Activated T-cell treated with anti-CD3 and anti-CD28 coated beads, Interleukin-2, amount 50 U/mL, for 4 hours (primary cell): Measurements from ENCODE around the gene ASPRV1. TPM values are rescaled to one million over a fixed set of nuclear protein-coding genes. Genes with fewer than 3 reads are reported as not detected.

Source experiments
- ATAC-seq, 2 donors: fragments of 200-7000 bp; cut with Tn5 transposase; one replicate each; pipeline ENCODE4 v1.10.0; 2021
- DNase-seq: peaks from one replicate; pipeline ENCODE4 v3.0.0-alpha.2; 2020
- H3K27me3 Mint-ChIP-seq: one replicate; pipeline ENCODE4 v1.8.0; 2021; ENCODE audit warnings: low read depth, mixed read lengths
- H3K36me3 Mint-ChIP-seq: one replicate; pipeline ENCODE4 v1.8.0; 2022; ENCODE audit warnings: mixed read lengths; ENCODE audit not compliant: insufficient read depth
- H3K4me1 Mint-ChIP-seq: one replicate; pipeline ENCODE4 v1.8.0; 2021; ENCODE audit warnings: low read depth, mixed read lengths
- H3K4me3 Mint-ChIP-seq: one replicate; pipeline ENCODE4 v1.8.0; 2021; ENCODE audit warnings: mild to moderate bottlenecking, moderate library complexity, mixed read lengths
- H3K9me3 Mint-ChIP-seq: one replicate; pipeline ENCODE4 v1.8.0; 2021; ENCODE audit warnings: mixed read lengths
- total RNA-seq, 3 donors: library from RNA; stranded (reverse); gene quantifications; one replicate each; pipeline ENCODE4 v1.2.1, GENCODE V29; 2021

ASPRV1 gene
- total RNA-seq, 3 donors from 2014 or later = 0.46 to 0.74 (median 0.54) TPM

DNA sequence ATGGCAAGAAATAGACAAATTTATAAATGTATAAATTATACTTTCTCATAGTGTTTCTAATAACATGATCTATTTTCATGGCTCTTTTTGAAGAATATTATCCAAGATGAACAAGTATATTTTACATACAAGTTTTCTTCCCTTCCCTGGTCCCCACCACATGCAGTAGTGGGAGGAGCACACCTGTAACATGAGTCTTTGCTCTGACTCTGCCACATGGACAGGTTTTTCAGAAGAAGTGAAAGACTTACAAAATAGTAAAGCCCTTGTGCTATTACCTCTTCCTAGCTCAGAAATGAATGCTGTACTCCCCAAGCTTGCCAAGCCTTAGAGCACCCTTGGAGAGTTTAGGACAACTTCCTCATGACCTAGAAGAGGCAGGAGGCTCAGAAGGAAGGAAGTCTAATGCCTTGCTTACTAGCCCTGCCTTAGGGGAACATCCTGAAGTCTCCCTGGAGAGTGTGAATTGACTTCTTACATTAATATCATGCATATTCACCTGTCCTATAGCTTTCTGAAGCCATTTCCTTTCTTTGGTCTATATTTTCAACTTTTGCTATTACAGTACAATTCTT is 28.1 kb downstream of the ASPRV1 start:
- no peak overlapping the region for H3K4me3 Mint-ChIP-seq
- ATAC-seq = no peak
- H3K36me3 Mint-ChIP-seq = peaks cover 46% of the 10 kb centered on the region
- peaks cover 33% of the 10 kb centered on the region for H3K4me1 Mint-ChIP-seq
- no peak for DNase-seq
- no peaks in the 10 kb centered on the region for H3K9me3 Mint-ChIP-seq
- H3K27me3 Mint-ChIP-seq = no peaks in the 10 kb centered on the region

GRCh38 chr2:69932596-69932922 is 28.9 kb downstream of the ASPRV1 start:
- peak; percentile 33 to 42 for ATAC-seq
- no peak for DNase-seq
- H3K4me1 Mint-ChIP-seq = peaks cover 33% of the 10 kb centered on the region
- peaks cover 44% of the 10 kb centered on the region for H3K36me3 Mint-ChIP-seq
- H3K9me3 Mint-ChIP-seq = no peaks in the 10 kb centered on the region
- no peak overlapping the region for H3K4me3 Mint-ChIP-seq
- no peaks in the 10 kb centered on the region for H3K27me3 Mint-ChIP-seq

DNA sequence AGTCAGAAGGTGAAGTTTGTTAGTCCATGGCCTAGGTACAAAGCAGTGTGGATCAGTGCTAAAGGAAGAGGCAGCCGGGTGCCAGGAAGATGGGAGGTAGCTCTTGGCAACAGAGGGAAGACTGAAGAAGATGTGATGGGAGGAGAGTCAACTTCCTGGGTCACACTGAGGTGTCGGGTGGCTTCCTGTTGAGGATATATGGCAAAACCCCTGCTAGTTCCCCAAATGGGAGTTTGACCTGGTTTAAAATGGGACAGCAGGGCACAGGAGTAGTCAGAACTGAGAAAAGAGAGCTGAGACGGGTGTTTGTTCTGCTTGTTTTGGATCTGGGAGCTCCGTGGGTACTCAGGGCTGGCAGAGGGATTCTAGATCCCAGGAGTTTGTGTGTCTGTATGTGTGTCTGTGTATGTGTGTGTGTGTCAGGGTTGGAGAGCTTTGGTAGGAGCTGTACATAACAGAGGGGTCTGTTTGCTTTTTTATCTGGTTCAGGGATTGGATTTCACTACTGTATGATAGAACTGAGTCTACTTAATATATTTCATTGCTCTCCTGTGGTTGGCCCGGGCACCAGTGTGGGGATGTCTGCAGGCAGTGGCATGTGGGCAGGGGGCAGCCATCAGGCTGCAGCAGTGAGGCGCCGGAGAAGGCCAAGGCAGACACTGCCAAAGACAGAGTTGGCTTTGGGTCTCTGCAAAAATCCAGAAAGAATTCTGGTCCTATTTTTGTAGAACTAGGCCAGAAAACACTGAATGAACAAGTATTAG is 29.4 kb downstream of the ASPRV1 start:
- no peaks in the 10 kb centered on the region for H3K9me3 Mint-ChIP-seq
- DNase-seq (no peak), ATAC-seq (peak; percentile 16 to 23)
- no peaks in the 10 kb centered on the region for H3K27me3 Mint-ChIP-seq
- peaks cover 45% of the 10 kb centered on the region for H3K36me3 Mint-ChIP-seq
- H3K4me1 Mint-ChIP-seq = peaks cover 33% of the 10 kb centered on the region
- no peak overlapping the region for H3K4me3 Mint-ChIP-seq

DNA sequence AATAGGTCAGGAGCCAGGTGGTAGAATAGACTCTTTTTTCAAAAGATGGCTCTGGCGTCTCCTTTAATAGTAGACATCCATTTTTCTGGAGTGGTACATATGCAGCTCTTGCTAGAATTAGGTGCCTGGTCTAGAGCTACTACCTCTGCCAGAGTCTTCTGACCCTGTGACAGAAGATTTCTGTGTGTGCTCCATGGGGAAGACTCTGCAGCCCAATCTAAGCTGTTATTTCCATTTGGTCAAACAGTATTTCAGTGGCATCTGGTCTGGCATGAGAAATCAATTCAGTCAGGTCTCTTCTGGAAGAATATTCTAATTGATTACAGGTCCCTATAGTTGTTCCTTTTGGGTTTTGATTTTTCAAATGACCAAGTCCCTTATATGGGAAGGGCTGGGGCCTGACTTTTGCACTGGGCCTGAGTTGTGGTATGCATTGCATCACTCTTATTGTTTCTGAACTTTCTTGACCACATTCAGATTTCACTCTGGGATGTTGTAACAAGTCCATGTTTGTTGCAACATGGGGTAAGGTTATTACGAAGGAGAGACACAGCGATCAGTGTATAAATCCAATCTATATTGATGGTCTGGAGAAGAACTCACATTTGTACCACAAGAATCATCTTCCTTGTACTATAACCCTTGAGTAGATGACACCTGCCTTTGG is 34.4 kb downstream of the ASPRV1 start:
- Mint-ChIP-seq H3K36me3 (peaks cover 24% of the 10 kb centered on the region), H3K4me3 (no peak overlapping the region), H3K27me3 (no peaks in the 10 kb centered on the region), H3K9me3 (no peaks in the 10 kb centered on the region), H3K4me1 (peaks cover 14% of the 10 kb centered on the region)
- DNase-seq (no peak), ATAC-seq (no peak)

- ATAC-seq (no peak), DNase-seq (no peak)
- H3K36me3 Mint-ChIP-seq = peaks cover 28% of the 10 kb centered on the region
- H3K4me3 Mint-ChIP-seq = no peak overlapping the region
- H3K27me3 Mint-ChIP-seq = no peaks in the 10 kb centered on the region
- peaks cover 8% of the 10 kb centered on the region for H3K4me1 Mint-ChIP-seq
- H3K9me3 Mint-ChIP-seq = no peaks in the 10 kb centered on the region
Observed at GRCh38 chr2:69923116-69923515, 38.3 kb downstream of the ASPRV1 start.

- DNase-seq (no peak), ATAC-seq (no peak)
- Mint-ChIP-seq H3K4me1 (peaks cover 28% of the 10 kb centered on the region), H3K36me3 (peaks cover 22% of the 10 kb centered on the region), H3K4me3 (no peak overlapping the region), H3K9me3 (no peaks in the 10 kb centered on the region), H3K27me3 (no peaks in the 10 kb centered on the region)
Observed at GRCh38 chr2:69918401-69918800, 43.0 kb downstream of the ASPRV1 start.

- no peak overlapping the region for H3K4me3 Mint-ChIP-seq
- no peak for DNase-seq
- peaks cover 23% of the 10 kb centered on the region for H3K36me3 Mint-ChIP-seq
Observed at GRCh38 chr2:69917852-69918251, 43.6 kb downstream of the ASPRV1 start.

DNA sequence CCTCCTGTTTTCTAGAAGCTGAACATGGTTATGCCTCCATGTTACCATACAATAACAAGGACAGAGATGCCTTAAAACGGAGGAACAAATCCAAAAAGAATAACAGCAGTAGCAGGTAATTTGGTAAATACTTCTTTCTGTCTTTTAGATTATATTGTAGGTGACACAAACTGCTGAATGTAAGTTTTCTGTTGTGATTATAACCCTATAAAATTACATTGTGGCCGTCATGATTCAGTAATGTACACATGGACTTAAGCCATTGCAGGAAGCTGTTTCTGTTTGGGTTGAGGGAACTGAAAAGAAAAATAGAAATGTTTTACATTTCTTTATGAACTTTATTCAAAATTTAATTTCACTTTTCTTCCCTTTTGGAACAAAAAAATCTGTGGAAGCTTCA is 45.3 kb downstream of the ASPRV1 start:
- Mint-ChIP-seq H3K9me3 (no peaks in the 10 kb centered on the region), H3K27me3 (no peaks in the 10 kb centered on the region), H3K4me1 (peaks cover 36% of the 10 kb centered on the region), H3K36me3 (peaks cover 17% of the 10 kb centered on the region), H3K4me3 (peak overlapping the region; percentile 79)
- ATAC-seq (no peak), DNase-seq (no peak)

More at GRCh38 chr2:69917852-69918251, 43.6 kb downstream of the ASPRV1 start:
- no peaks in the 10 kb centered on the region for H3K9me3 Mint-ChIP-seq
- no peak for ATAC-seq
- H3K4me1 Mint-ChIP-seq = peaks cover 30% of the 10 kb centered on the region
- no peaks in the 10 kb centered on the region for H3K27me3 Mint-ChIP-seq

- no peaks in the 10 kb centered on the region for H3K27me3 Mint-ChIP-seq
- no peak for ATAC-seq
- peaks cover 12% of the 10 kb centered on the region for H3K36me3 Mint-ChIP-seq
- H3K9me3 Mint-ChIP-seq = no peaks in the 10 kb centered on the region
- DNase-seq = peak; percentile 99
- H3K4me1 Mint-ChIP-seq = peaks cover 36% of the 10 kb centered on the region
- peak within 1 kb of the TSS; percentile 83 for H3K4me3 Mint-ChIP-seq
Observed at GRCh38 chr2:69914950-69915945, 46.2 kb downstream of the ASPRV1 start, which contains the start of gene MXD1. Gene MXD1 (plus strand): TSS chr2:69915109. CDS start chr2:69915331, 222 bp downstream.

DNA sequence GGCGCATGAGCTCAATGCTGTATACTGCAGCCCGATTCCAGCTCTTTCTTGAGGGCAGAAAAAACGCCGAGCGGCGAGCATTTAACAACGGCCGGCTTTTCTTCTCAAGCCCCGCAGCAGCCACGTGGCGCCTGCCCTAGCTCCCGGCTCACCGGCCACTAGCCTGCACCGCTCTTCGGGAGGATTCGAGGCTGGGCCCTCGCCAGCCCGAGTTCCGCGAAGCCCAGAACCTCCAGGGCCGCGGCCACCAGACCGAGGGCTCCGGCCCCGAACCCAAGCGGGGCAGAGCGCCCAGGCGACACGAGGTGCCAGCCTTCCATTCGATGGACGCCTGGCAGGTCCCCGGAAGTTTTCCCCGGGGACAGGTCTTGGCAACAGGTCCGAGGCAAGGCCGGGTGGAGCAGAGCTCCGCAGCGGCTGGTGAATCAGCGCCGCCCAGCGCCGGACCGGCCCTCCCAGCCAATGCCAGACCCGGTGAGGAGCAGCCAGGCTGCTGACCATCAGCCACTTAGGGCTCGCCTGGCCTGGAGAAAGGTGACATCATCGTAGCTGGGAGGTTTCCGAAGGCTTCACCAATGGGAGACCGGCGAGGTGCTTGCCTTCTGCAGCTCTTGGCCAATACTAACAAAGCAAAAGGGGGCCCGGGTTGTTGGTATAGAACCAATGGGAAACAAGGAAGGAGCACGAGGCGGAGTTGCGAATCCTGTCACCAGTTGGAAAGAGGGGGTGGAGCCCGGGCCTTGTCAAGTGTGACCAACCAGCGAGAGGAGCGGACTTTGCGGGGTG is 47.1 kb downstream of the ASPRV1 start:
- Mint-ChIP-seq H3K36me3 (peaks cover 15% of the 10 kb centered on the region), H3K9me3 (no peaks in the 10 kb centered on the region), H3K27me3 (no peaks in the 10 kb centered on the region), H3K4me1 (peaks cover 36% of the 10 kb centered on the region), H3K4me3 (peak overlapping the region; percentile 83)
- DNase-seq (peak; percentile 31), ATAC-seq (peak; percentile 92 to 94)

- H3K4me3 Mint-ChIP-seq = no peak overlapping the region
- DNase-seq (no peak), ATAC-seq (no peak)
- no peaks in the 10 kb centered on the region for H3K27me3 Mint-ChIP-seq
- H3K4me1 Mint-ChIP-seq = peaks cover 24% of the 10 kb centered on the region
- no peaks in the 10 kb centered on the region for H3K9me3 Mint-ChIP-seq
- peaks cover 19% of the 10 kb centered on the region for H3K36me3 Mint-ChIP-seq
Observed at GRCh38 chr2:69911985-69912563, 49.4 kb downstream of the ASPRV1 start.
